Endodermal cell (in vitro differentiated cells): ENCODE results near the gene C12orf42. TPM values are rescaled to one million over a fixed set of nuclear protein-coding genes. Genes with fewer than 3 reads are reported as not detected.

Experiments used
- DNase-seq: peaks from one replicate; pipeline ENCODE4 v3.0.0-alpha.2; 2017
- H3K27ac ChIP-seq: 2 replicates; pipeline ENCODE4 v1.5.1; 2013; ENCODE audit warnings: mild to moderate bottlenecking, low read depth, low read length, moderate library complexity
- H3K27me3 ChIP-seq: 2 replicates; pipeline ENCODE4 v1.6.1; 2013; ENCODE audit warnings: mild to moderate bottlenecking, low read length, moderate library complexity; ENCODE audit not compliant: insufficient read depth, control insufficient read depth, poor library complexity, severe bottlenecking
- H3K36me3 ChIP-seq: 2 replicates; pipeline ENCODE4 v1.7.0; 2013; ENCODE audit warnings: mild to moderate bottlenecking, low read length, moderate library complexity; ENCODE audit not compliant: control insufficient read depth, insufficient read depth
- H3K4me1 ChIP-seq: one replicate; pipeline ENCODE4 v1.7.0; 2013; ENCODE audit warnings: low read length; ENCODE audit not compliant: control insufficient read depth, insufficient read depth
- H3K4me3 ChIP-seq: 2 replicates; pipeline ENCODE4 v1.5.1; 2013; ENCODE audit warnings: mild to moderate bottlenecking, low read length, moderate library complexity
- H3K9ac ChIP-seq: 2 replicates; pipeline ENCODE4 v1.6.1; 2013; ENCODE audit warnings: mild to moderate bottlenecking, low read length, moderate library complexity; ENCODE audit not compliant: poor library complexity, severe bottlenecking; ENCODE audit errors: extremely low read depth
- H3K9me3 ChIP-seq: 2 replicates; pipeline ENCODE4 v1.6.1; 2013; ENCODE audit warnings: mild to moderate bottlenecking, low read length, moderate library complexity; ENCODE audit not compliant: control insufficient read depth
- H3K27ac Mint-ChIP-seq: 2 replicates; pipeline ENCODE4 v1.8.0; 2020; ENCODE audit warnings: mixed read lengths
- H3K27me3 Mint-ChIP-seq: 2 replicates; pipeline ENCODE4 v1.8.0; 2021; ENCODE audit warnings: mild to moderate bottlenecking, mixed read lengths; ENCODE audit not compliant: insufficient read depth
- H3K36me3 Mint-ChIP-seq: 2 replicates; pipeline ENCODE4 v1.8.0; 2020; ENCODE audit warnings: low read depth, mixed read lengths
- H3K4me1 Mint-ChIP-seq: 2 replicates; pipeline ENCODE4 v1.8.0; 2020; ENCODE audit warnings: mixed read lengths
- H3K4me3 Mint-ChIP-seq: 2 replicates; pipeline ENCODE4 v1.8.0; 2020; ENCODE audit warnings: mild to moderate bottlenecking, moderate library complexity, mixed read lengths
- H3K9me3 Mint-ChIP-seq: 2 replicates; pipeline ENCODE4 v1.8.0; 2020; ENCODE audit warnings: mild to moderate bottlenecking, mixed read lengths
- CTCF ChIP-seq: fragments of 200-600 bp; sonication (generic); conservative IDR thresholded peaks from 2 replicates; pipeline ENCODE4 v1.5.0; 2021; ENCODE audit warnings: antibody characterized with exemption, mild to moderate bottlenecking
- WGBS, 2 experiments: methylation state at CpG; one replicate each; pipeline versions ENCODE4 v1.1.5 to v1.1.7; 2013; ENCODE audit warnings: missing lambda C conversion rate in 2 of 2, mixed read lengths in 1 of 2; ENCODE audit not compliant: insufficient coverage in 1 of 2, insufficient read length in 1 of 2; 5-methylcytosine and 5-hydroxymethylcytosine counted together
- total RNA-seq, 2 donors: library from RNA; stranded (reverse); fragmentation: NEBNext Ultra II Directional in 1 of 2; extraction: Animal tissue kit (Norgen Biotek cat#: 25700) in 1 of 2; gene quantifications; 2 replicates in 1 of 2; 3 replicates in 1 of 2; pipeline ENCODE4 v1.2.1, GENCODE V29; 2021

C12orf42 gene
- total RNA-seq, 2 donors from 2014 or later: not detected

GRCh38 chr12:103515341-103515740 lies 19.6 kb upstream of the C12orf42 start:
- no peak for DNase-seq
- H3K9me3 Mint-ChIP-seq: no peaks in the 10 kb centered on the region
- no peak overlapping the region for H3K27ac ChIP-seq
- no peaks in the 10 kb centered on the region for H3K27me3 ChIP-seq
- H3K36me3 Mint-ChIP-seq: no peaks in the 10 kb centered on the region
- H3K4me1 Mint-ChIP-seq: no peaks in the 10 kb centered on the region
- no peak overlapping the region for H3K4me3 Mint-ChIP-seq
- TF ChIP-seq CTCF: no peak
- H3K27me3 Mint-ChIP-seq: no peaks in the 10 kb centered on the region
- no peaks in the 10 kb centered on the region for H3K36me3 ChIP-seq
- H3K9ac ChIP-seq: no peak overlapping the region
- H3K27ac Mint-ChIP-seq: no peak overlapping the region
- H3K4me3 ChIP-seq: no peak overlapping the region
- H3K4me1 ChIP-seq: no peaks in the 10 kb centered on the region
- H3K9me3 ChIP-seq: no peaks in the 10 kb centered on the region

GRCh38 chr12:103513875-103514274 lies 18.1 kb upstream of the C12orf42 start:
- Histone ChIP-seq H3K4me3 (no peak overlapping the region), H3K9ac (no peak overlapping the region), H3K27ac (no peak overlapping the region), H3K27me3 (no peaks in the 10 kb centered on the region), H3K4me1 (no peaks in the 10 kb centered on the region), H3K9me3 (no peaks in the 10 kb centered on the region), H3K36me3 (no peaks in the 10 kb centered on the region)
- Mint-ChIP-seq H3K9me3 (no peaks in the 10 kb centered on the region), H3K27me3 (no peaks in the 10 kb centered on the region), H3K4me1 (no peaks in the 10 kb centered on the region), H3K36me3 (no peaks in the 10 kb centered on the region), H3K4me3 (no peak overlapping the region), H3K27ac (no peak overlapping the region)
- TF ChIP-seq CTCF: no peak
- 75 to 84% methylated on average over 1 to 3 of the region's 3 CpGs for WGBS, 2 experiments
- no peak for DNase-seq

- H3K27ac Mint-ChIP-seq: no peak overlapping the region
- H3K27me3 Mint-ChIP-seq: peaks cover 5% of the 10 kb centered on the region
- TF ChIP-seq CTCF: no peak
These were observed 9.8 kb upstream of the C12orf42 start for GRCh38 chr12:103505371-103506236.

More at GRCh38 chr12:103505371-103506236, 9.8 kb upstream of the C12orf42 start:
- Histone ChIP-seq H3K9me3 (no peaks in the 10 kb centered on the region), H3K27me3 (peaks cover 10% of the 10 kb centered on the region), H3K4me1 (no peaks in the 10 kb centered on the region), H3K27ac (no peak overlapping the region), H3K36me3 (no peaks in the 10 kb centered on the region), H3K4me3 (no peak overlapping the region), H3K9ac (no peak overlapping the region)
- H3K4me3 Mint-ChIP-seq: no peak overlapping the region
- no peaks in the 10 kb centered on the region for H3K9me3 Mint-ChIP-seq
- DNase-seq: no peak
- no peaks in the 10 kb centered on the region for H3K36me3 Mint-ChIP-seq
- H3K4me1 Mint-ChIP-seq: no peaks in the 10 kb centered on the region
- WGBS, 2 experiments: 93% methylated on average over 8 to 9 of the region's 9 CpGs
